Activated naive CD8-positive, alpha-beta T cell (primary cell): ENCODE measurements around the gene KRTAP3-1.

ENCODE experiments used
- H3K27ac Mint-ChIP-seq: one replicate; pipeline ENCODE4 v1.8.0; 2021; ENCODE audit warnings: mixed read lengths
- H3K27me3 Mint-ChIP-seq: one replicate; pipeline ENCODE4 v1.8.0; 2021; ENCODE audit warnings: mixed read lengths
- H3K36me3 Mint-ChIP-seq: one replicate; pipeline ENCODE4 v1.8.0; 2021; ENCODE audit warnings: mixed read lengths
- H3K4me1 Mint-ChIP-seq: one replicate; pipeline ENCODE4 v1.8.0; 2021; ENCODE audit warnings: low read depth, mixed read lengths
- H3K4me3 Mint-ChIP-seq: one replicate; pipeline ENCODE4 v1.8.0; 2021; ENCODE audit warnings: mild to moderate bottlenecking, mixed read lengths
- H3K9me3 Mint-ChIP-seq: one replicate; pipeline ENCODE4 v1.8.0; 2021; ENCODE audit warnings: low read depth, mixed read lengths

Gene KRTAP3-1

GRCh38 chr17:40974366-40974765, 34.6 kb downstream of the KRTAP3-1 start:
- H3K27ac Mint-ChIP-seq = no peak overlapping the region
- H3K9me3 Mint-ChIP-seq = no peaks in the 10 kb centered on the region

GRCh38 chr17:40967582-40967981, 41.3 kb downstream of the KRTAP3-1 start:
- H3K4me1 Mint-ChIP-seq = no peaks in the 10 kb centered on the region
- no peak overlapping the region for H3K4me3 Mint-ChIP-seq
- no peaks in the 10 kb centered on the region for H3K9me3 Mint-ChIP-seq
- H3K27me3 Mint-ChIP-seq = peaks cover 8% of the 10 kb centered on the region
- no peak overlapping the region for H3K27ac Mint-ChIP-seq
- peaks cover 4% of the 10 kb centered on the region for H3K36me3 Mint-ChIP-seq

More at GRCh38 chr17:40974366-40974765, 34.6 kb downstream of the KRTAP3-1 start:
- Mint-ChIP-seq H3K4me1 (no peaks in the 10 kb centered on the region), H3K36me3 (no peaks in the 10 kb centered on the region), H3K27me3 (peaks cover 10% of the 10 kb centered on the region), H3K4me3 (no peak overlapping the region)

GRCh38 chr17:40966848-40967247, 42.1 kb downstream of the KRTAP3-1 start, which contains the start of gene KRT39:
TSS of gene KRT39 (minus strand) at chr17:40966948. CDS start at chr17:40966856, 92 bp downstream.
- H3K27me3 Mint-ChIP-seq = peaks cover 8% of the 10 kb centered on the region
- H3K4me1 Mint-ChIP-seq = no peaks in the 10 kb centered on the region
- no peaks in the 10 kb centered on the region for H3K9me3 Mint-ChIP-seq
- H3K4me3 Mint-ChIP-seq = no peak within 1 kb of the TSS
- no peak within 1 kb of the TSS for H3K27ac Mint-ChIP-seq
- peaks cover 4% of the 10 kb centered on the region for H3K36me3 Mint-ChIP-seq

GRCh38 chr17:40963838-40964237, 45.1 kb downstream of the KRTAP3-1 start:
- Mint-ChIP-seq H3K36me3 (peaks cover 4% of the 10 kb centered on the region), H3K27ac (no peak overlapping the region), H3K4me3 (no peak overlapping the region), H3K4me1 (no peaks in the 10 kb centered on the region), H3K27me3 (peaks cover 11% of the 10 kb centered on the region), H3K9me3 (no peaks in the 10 kb centered on the region)

GRCh38 chr17:40962059-40962561, 46.8 kb downstream of the KRTAP3-1 start:
- Mint-ChIP-seq H3K36me3 (peaks cover 4% of the 10 kb centered on the region), H3K4me1 (no peaks in the 10 kb centered on the region), H3K27ac (no peak overlapping the region), H3K27me3 (peaks cover 11% of the 10 kb centered on the region), H3K4me3 (no peak overlapping the region), H3K9me3 (no peaks in the 10 kb centered on the region)

- Mint-ChIP-seq H3K27ac (no peak overlapping the region), H3K36me3 (peaks cover 4% of the 10 kb centered on the region), H3K4me1 (no peaks in the 10 kb centered on the region), H3K9me3 (no peaks in the 10 kb centered on the region), H3K4me3 (no peak overlapping the region), H3K27me3 (peaks cover 11% of the 10 kb centered on the region)
Measured at GRCh38 chr17:40961591-40961990, 47.3 kb downstream of the KRTAP3-1 start.

GRCh38 chr17:40960144-40960543, 48.8 kb downstream of the KRTAP3-1 start:
- H3K4me1 Mint-ChIP-seq = no peaks in the 10 kb centered on the region
- H3K4me3 Mint-ChIP-seq = no peak overlapping the region
- no peaks in the 10 kb centered on the region for H3K9me3 Mint-ChIP-seq
- peaks cover 2% of the 10 kb centered on the region for H3K36me3 Mint-ChIP-seq
- H3K27ac Mint-ChIP-seq = no peak overlapping the region
- peaks cover 11% of the 10 kb centered on the region for H3K27me3 Mint-ChIP-seq
